Prostate gland (tissue), 2 donors: ENCODE results near the gene C4BPB.

Source experiments
- POLR2A ChIP-seq: fragments of 450-650 bp; IDR thresholded peaks from one replicate; pipeline ENCODE4 v1.6.1; 2016; ENCODE audit warnings: antibody characterized with exemption, mild to moderate bottlenecking
- TF ChIP-seq, protein P1 (sequence below), 4 experiments: fragments of 200-600 bp in 2 of 4; fragments of 450-650 bp in 2 of 4; sonication (generic) in 2 of 4; IDR thresholded peaks; 1 replicate in 3 of 4; 2 replicates in 1 of 4; pipeline ENCODE4 v1.5.1; 2016 to 2019; ENCODE audit warnings: antibody characterized with exemption in 4 of 4, mild to moderate bottlenecking in 2 of 4, moderate library complexity in 2 of 4

DNA sequence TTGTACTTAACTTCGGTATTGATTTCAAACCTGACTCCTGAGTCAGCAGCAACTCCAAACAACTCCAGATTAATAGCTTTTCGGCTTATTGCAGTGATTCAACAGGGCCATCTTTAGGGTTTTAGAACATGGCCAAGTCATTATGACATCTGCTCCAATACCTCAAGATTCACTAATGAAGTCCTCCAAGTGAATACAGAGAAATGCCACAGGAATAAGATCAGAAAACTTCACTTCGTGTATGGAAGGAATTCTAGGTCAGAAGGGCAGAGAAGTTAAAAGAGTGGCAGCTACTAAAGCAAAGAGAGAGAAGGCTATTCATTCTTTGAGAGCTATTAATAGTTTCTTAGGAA lies 48.5 kb upstream of the C4BPB start:
- TF ChIP-seq, protein P1, sequence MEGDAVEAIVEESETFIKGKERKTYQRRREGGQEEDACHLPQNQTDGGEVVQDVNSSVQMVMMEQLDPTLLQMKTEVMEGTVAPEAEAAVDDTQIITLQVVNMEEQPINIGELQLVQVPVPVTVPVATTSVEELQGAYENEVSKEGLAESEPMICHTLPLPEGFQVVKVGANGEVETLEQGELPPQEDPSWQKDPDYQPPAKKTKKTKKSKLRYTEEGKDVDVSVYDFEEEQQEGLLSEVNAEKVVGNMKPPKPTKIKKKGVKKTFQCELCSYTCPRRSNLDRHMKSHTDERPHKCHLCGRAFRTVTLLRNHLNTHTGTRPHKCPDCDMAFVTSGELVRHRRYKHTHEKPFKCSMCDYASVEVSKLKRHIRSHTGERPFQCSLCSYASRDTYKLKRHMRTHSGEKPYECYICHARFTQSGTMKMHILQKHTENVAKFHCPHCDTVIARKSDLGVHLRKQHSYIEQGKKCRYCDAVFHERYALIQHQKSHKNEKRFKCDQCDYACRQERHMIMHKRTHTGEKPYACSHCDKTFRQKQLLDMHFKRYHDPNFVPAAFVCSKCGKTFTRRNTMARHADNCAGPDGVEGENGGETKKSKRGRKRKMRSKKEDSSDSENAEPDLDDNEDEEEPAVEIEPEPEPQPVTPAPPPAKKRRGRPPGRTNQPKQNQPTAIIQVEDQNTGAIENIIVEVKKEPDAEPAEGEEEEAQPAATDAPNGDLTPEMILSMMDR (IDR thresholded peaks at IDR 0.05), result no peak
- no peak for TF ChIP-seq POLR2A
